GM18502 (cell line): Measurements from ENCODE around the gene GNG2.

Source experiments
- ATAC-seq: cut with Tn5 transposase; IDR thresholded peaks from one replicate; pipeline ENCODE4 v1.9.1; 2021; ENCODE audit warnings: mild to moderate bottlenecking; ENCODE audit not compliant: unreplicated experiment, poor library complexity

The GNG2 gene

GRCh38 chr14:51933191-51933590 is 72.8 kb downstream of the GNG2 start:
- no peak for ATAC-seq

GRCh38 chr14:51938137-51938536 is 77.7 kb downstream of the GNG2 start:
- ATAC-seq = no peak

GRCh38 chr14:51938821-51939220 is 78.4 kb downstream of the GNG2 start:
- no peak for ATAC-seq

- no peak for ATAC-seq
Observed at GRCh38 chr14:51939226-51939625, 78.8 kb downstream of the GNG2 start.

GRCh38 chr14:51939755-51940301 is 79.4 kb downstream of the GNG2 start:
- peak; percentile 62 for ATAC-seq

GRCh38 chr14:51942971-51943370 is 82.6 kb downstream of the GNG2 start:
- no peak for ATAC-seq

- ATAC-seq = no peak
Observed at GRCh38 chr14:51950007-51950406, 89.6 kb downstream of the GNG2 start.

- no peak for ATAC-seq
Observed at GRCh38 chr14:51951656-51952055, 91.2 kb downstream of the GNG2 start.

- ATAC-seq = no peak
Observed at GRCh38 chr14:51954031-51954430, 93.6 kb downstream of the GNG2 start.

- no peak for ATAC-seq
Observed at GRCh38 chr14:51954657-51955056, 94.2 kb downstream of the GNG2 start.

- ATAC-seq = no peak
Observed at GRCh38 chr14:51957950-51958349, 97.5 kb downstream of the GNG2 start.

GRCh38 chr14:51959928-51960327 is 99.5 kb downstream of the GNG2 start:
- ATAC-seq = no peak

- ATAC-seq = no peak
Observed at GRCh38 chr14:51960866-51961265, 100.5 kb downstream of the GNG2 start.

- no peak for ATAC-seq
Observed at GRCh38 chr14:51962711-51963110, 102.3 kb downstream of the GNG2 start.

- no peak for ATAC-seq
Observed at GRCh38 chr14:51963286-51963685, 102.9 kb downstream of the GNG2 start.

- ATAC-seq = no peak
Observed at GRCh38 chr14:51967521-51967920, 107.1 kb downstream of the GNG2 start.

- no peak for ATAC-seq
Observed at GRCh38 chr14:51969852-51970540, 109.6 kb downstream of the GNG2 start.

GRCh38 chr14:51972566-51972965 is 112.2 kb downstream of the GNG2 start:
- no peak for ATAC-seq

- ATAC-seq = no peak
Observed at GRCh38 chr14:51977075-51977474, 116.7 kb downstream of the GNG2 start.

- no peak for ATAC-seq
Observed at GRCh38 chr14:51978681-51979085, 118.3 kb downstream of the GNG2 start.

- peak; percentile 74 for ATAC-seq
Observed at GRCh38 chr14:51979088-51979709, 118.8 kb downstream of the GNG2 start.
